ENCODE measurements around the gene ADAMTS5. TPM values are rescaled to one million over a fixed set of nuclear protein-coding genes. Genes with fewer than 3 reads are reported as not detected.

Gene ADAMTS5
- total and polyA plus RNA-seq, 2 of the 13 experiments (the other 11 are each of a cell fraction or from before 2014, with no cell fraction given) = not detected

- no peak for TF ChIP-seq ZNF660 (CRISPR knock-in tag; IDR thresholded peaks at IDR 0.05; ENCODE audit: borderline replicate concordance, low read depth)
These were observed 54.4 kb downstream of the ADAMTS5 start (continued) for GRCh38 chr21:26912466-26912865.

GRCh38 chr21:26909972-26910371 is 56.9 kb downstream of the ADAMTS5 start:
- no TSS peak for BruUV-seq (replicated peaks)

GRCh38 chr21:26900980-26901379 is 65.9 kb downstream of the ADAMTS5 start:
- no peak for FAIRE-seq
- Histone ChIP-seq H4K20me1 (ENCODE audit: insufficient read depth, low read length) (no peaks in the 10 kb centered on the region), H3K79me2 (ENCODE audit: insufficient read depth, low read length) (no peaks in the 10 kb centered on the region), H3K36me3 (replicated peaks in 1 of 2; ENCODE audit: control insufficient read depth in 1 of 2, insufficient read depth in 2 of 2, low read length in 2 of 2) (no peaks in the 10 kb centered on the region), H3K9ac (ENCODE audit: insufficient read depth, low read depth, low read length) (no peak overlapping the region), H3K27me3 (ENCODE audit: control insufficient read depth in 1 of 2, insufficient read depth in 2 of 2, low read length in 2 of 2) (no peaks in the 10 kb centered on the region), H3K4me2 (ENCODE audit: low read depth, low read length) (no peak overlapping the region), H3K9me3 (ENCODE audit: low read length) (peaks cover 65% of the 10 kb centered on the region), H3K4me1 (ENCODE audit: insufficient read depth, low read length) (no peaks in the 10 kb centered on the region), H3K4me3 (replicated peaks in 1 of 3; ENCODE audit: insufficient read depth in 1 of 3, low read depth in 2 of 3, low read length in 3 of 3) (no peak overlapping the region), H2AFZ (ENCODE audit: low read length) (no peak overlapping the region), H3K27ac (ENCODE audit: extremely low read length, insufficient read depth, low read length) (no peak overlapping the region)
- CTCF ChIA-PET (ENCODE audit: low intra/inter-chr PET ratio, low total read pairs) = no interaction called here
- no peak for DNase-seq (ENCODE audit: low spot score)
- no peak for ATAC-seq
- BruUV-seq (replicated peaks) = no TSS peak
- in situ Hi-C loops (cut with HindIII; ENCODE audit: extremely low pct_ligation_motif_present, low pct_unique_long_range_greater_than_20kb) = no loop called here
- POLR2A ChIA-PET = no interaction called here
- intact Hi-C loops (cut with micrococcal nuclease; ENCODE audit: unreplicated experiment) = no loop called here
- no peak for TF ChIP-seq DNMT1 (CRISPR knock-in tag; IDR thresholded peaks at IDR 0.05)
- TF ChIP-seq ZNF24 (IDR thresholded peaks at IDR 0.05) = no peak
- no peak for TF ChIP-seq DMAP1 (CRISPR knock-in tag; IDR thresholded peaks at IDR 0.05)
- TF ChIP-seq NFRKB (IDR thresholded peaks at IDR 0.05) = no peak
- WGBS (ENCODE audit: low lambda C conversion rate) = 1% methylated on average over 4 of the region's 4 CpGs

More at GRCh38 chr21:26909972-26910371, 56.9 kb downstream of the ADAMTS5 start:
- Histone ChIP-seq H3K9me3 (ENCODE audit: low read length) (peaks cover 95% of the 10 kb centered on the region), H3K9ac (ENCODE audit: insufficient read depth, low read depth, low read length) (no peak overlapping the region), H3K36me3 (replicated peaks in 1 of 2; ENCODE audit: control insufficient read depth in 1 of 2, insufficient read depth in 2 of 2, low read length in 2 of 2) (no peaks in the 10 kb centered on the region), H3K27ac (ENCODE audit: extremely low read length, insufficient read depth, low read length) (no peak overlapping the region), H2AFZ (ENCODE audit: low read length) (no peak overlapping the region), H4K20me1 (ENCODE audit: insufficient read depth, low read length) (no peaks in the 10 kb centered on the region), H3K4me1 (ENCODE audit: insufficient read depth, low read length) (no peaks in the 10 kb centered on the region), H3K27me3 (ENCODE audit: control insufficient read depth in 1 of 2, insufficient read depth in 2 of 2, low read length in 2 of 2) (no peaks in the 10 kb centered on the region), H3K79me2 (ENCODE audit: insufficient read depth, low read length) (no peaks in the 10 kb centered on the region), H3K4me3 (replicated peaks in 1 of 3; ENCODE audit: insufficient read depth in 1 of 3, low read depth in 2 of 3, low read length in 3 of 3) (no peak overlapping the region), H3K4me2 (ENCODE audit: low read depth, low read length) (no peak overlapping the region)
- ChIA-PET CTCF (ENCODE audit: low intra/inter-chr PET ratio, low total read pairs) (no interaction called here), POLR2A (no interaction called here)
- TF ChIP-seq HOXD1 (CRISPR knock-in tag; IDR thresholded peaks at IDR 0.05) (no peak), WIZ (CRISPR knock-in tag; IDR thresholded peaks at IDR 0.05) (no peak), NCOR1 (IDR thresholded peaks at IDR 0.05; ENCODE audit: borderline replicate concordance, low read length) (no peak)
- ATAC-seq = no peak
- 18% methylated on average over 3 of the region's 3 CpGs for WGBS (ENCODE audit: low lambda C conversion rate)
- DNase-seq (ENCODE audit: low spot score) = no peak
- FAIRE-seq = no peak
- intact Hi-C loops (cut with micrococcal nuclease; ENCODE audit: unreplicated experiment) (no loop called here), in situ Hi-C loops (cut with HindIII; ENCODE audit: extremely low pct_ligation_motif_present, low pct_unique_long_range_greater_than_20kb) (no loop called here)

All from HepG2 (cell line).